Panc1 (cell line): ENCODE data around the gene KRT86. TPM values are rescaled to one million over a fixed set of nuclear protein-coding genes. Genes with fewer than 3 reads are reported as not detected.

Source experiments
- ATAC-seq: fragments of 200-7000 bp; cut with Tn5 transposase; 2 replicates; pipeline ENCODE4 v1.9.1; 2020; ENCODE audit warnings: mild to moderate bottlenecking, moderate library complexity
- BruUV-seq: library from RNA; stranded (reverse); fragments of 400-500 nt; replicated peaks from 2 replicates; lab custom pipeline; 2021; lab: Mats Ljungman, UMichigan
- CTCF ChIA-PET: fragments of 300-600 bp; sonication (Branson Sonifier 250); formaldehyde crosslinking; loops from one replicate; lab custom pipeline; 2022; ENCODE audit warnings: antibody characterized with exemption; lab: Charles Lee
- POLR2A ChIA-PET: fragments of 300-600 bp; sonication (Branson Sonifier 250); formaldehyde crosslinking; loops from one replicate; lab custom pipeline; 2022; ENCODE audit warnings: antibody characterized with exemption; lab: Charles Lee
- DNase-seq: peaks from one replicate; pipeline ENCODE4 v3.0.0-alpha.2; 2010; ENCODE audit warnings: low read depth, low spot score
- H3K27ac ChIP-seq: 2 replicates; pipeline ENCODE4 v1.5.1; 2011; ENCODE audit warnings: mild to moderate bottlenecking, low read length, inconsistent platforms
- H3K27me3 ChIP-seq: fragments of 200-500 bp; sonication (Bioruptor generic); 2 replicates; pipeline ENCODE4 v1.6.0; 2014; ENCODE audit warnings: low read length, inconsistent platforms; ENCODE audit not compliant: control insufficient read depth, insufficient read depth
- H3K36me3 ChIP-seq: fragments of 200-500 bp; sonication (Bioruptor generic); 2 replicates; pipeline ENCODE4 v1.5.1; 2014; ENCODE audit warnings: inconsistent platforms, mild to moderate bottlenecking, low read length, moderate library complexity; ENCODE audit not compliant: control insufficient read depth, insufficient read depth
- H3K4me1 ChIP-seq: 2 replicates; pipeline ENCODE4 v1.5.1; 2011; ENCODE audit warnings: inconsistent platforms, mild to moderate bottlenecking, low read length, moderate library complexity; ENCODE audit not compliant: control insufficient read depth, insufficient read depth
- H3K4me3 ChIP-seq, 2 experiments: 2 replicates each; pipeline ENCODE4 v1.5.1; 2011 to 2012; ENCODE audit warnings: low read depth in 2 of 2, low read length in 2 of 2, mild to moderate bottlenecking in 2 of 2, inconsistent platforms in 1 of 2, moderate library complexity in 1 of 2
- H3K9me3 ChIP-seq: fragments of 200-500 bp; sonication (Bioruptor generic); 2 replicates; pipeline ENCODE4 v1.5.1; 2014; ENCODE audit warnings: low read depth, mild to moderate bottlenecking, inconsistent platforms, low read length, moderate library complexity; ENCODE audit not compliant: control insufficient read depth, insufficient read depth
- POLR2AphosphoS5 ChIP-seq: IDR thresholded peaks from 2 replicates; pipeline ENCODE4 v1.6.1; 2012; ENCODE audit warnings: mild to moderate bottlenecking, low read depth, low read length, moderate library complexity
- REST ChIP-seq, 2 experiments: IDR thresholded peaks; 2 replicates each; pipeline ENCODE4 v1.6.1; 2011 to 2012; ENCODE audit warnings: low read depth in 2 of 2, control low read depth in 1 of 2, low read length in 1 of 2, mild to moderate bottlenecking in 1 of 2, moderate library complexity in 1 of 2; ENCODE audit not compliant: insufficient read depth in 1 of 2
- SIN3A ChIP-seq: IDR thresholded peaks from 2 replicates; pipeline ENCODE4 v1.6.1; 2012; ENCODE audit warnings: low read depth, mild to moderate bottlenecking, low read length, moderate library complexity, borderline replicate concordance; ENCODE audit not compliant: insufficient read depth
- TCF7L2 ChIP-seq: IDR thresholded peaks from 2 replicates; pipeline ENCODE4 v1.6.1; 2011; ENCODE audit warnings: mild to moderate bottlenecking, low read depth, low read length, inconsistent platforms
- in situ Hi-C: cut with HindIII; loops from 2 replicates; pipeline ENCODE4 v1.10.0; 2016; ENCODE audit warnings: low sequenced_read_pairs, low pct_unique_long_range_greater_than_20kb
- intact Hi-C: fragments of 100-400 bp; cut with micrococcal nuclease; formaldehyde crosslinking; loops from one replicate; pipeline ENCODE4 v1.10.0; 2022; ENCODE audit not compliant: unreplicated experiment
- total RNA-seq: library from RNA; stranded (reverse); gene quantifications from one replicate; pipeline ENCODE4 v1.2.1, GENCODE V29; 2021; ENCODE audit not compliant: unreplicated experiment
- TF ChIP-seq, protein P1 (sequence below): fragments of 450-650 bp; IDR thresholded peaks from 2 replicates; pipeline ENCODE4 v1.5.1; 2017; ENCODE audit warnings: mild to moderate bottlenecking

Gene KRT86
- total RNA-seq, 1 experiment from 2014 or later = 1.1 TPM

DNA sequence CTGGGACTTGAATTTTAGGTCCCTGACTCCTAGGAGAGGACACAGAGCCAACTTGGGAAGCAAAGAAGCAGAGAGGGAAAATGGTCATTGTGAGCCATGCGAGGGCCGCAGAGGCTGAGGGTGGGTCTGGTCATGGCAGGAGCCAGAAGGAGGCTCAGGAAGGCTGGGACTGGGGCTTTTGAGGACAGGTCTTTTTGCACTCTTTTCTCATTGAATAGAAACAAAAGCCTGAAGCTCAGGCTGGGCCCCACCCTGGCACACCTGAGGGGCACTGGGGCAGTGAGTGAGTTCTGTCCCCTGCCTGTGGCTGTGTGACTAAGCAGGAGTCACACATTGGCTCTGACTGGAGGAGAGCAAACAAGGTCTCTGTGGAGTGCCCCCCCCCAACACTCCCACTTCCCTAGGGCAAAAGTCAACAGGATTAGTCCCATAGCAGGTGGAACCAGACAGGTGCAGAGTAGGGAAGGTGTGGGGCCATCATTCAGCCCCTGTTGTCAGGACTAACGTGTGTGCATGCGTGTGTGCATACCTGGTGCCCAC, 38.6 kb upstream of the KRT86 start:
- BruUV-seq = no TSS peak
- H3K9me3 ChIP-seq = no peaks in the 10 kb centered on the region
- no peak overlapping the region for H3K4me3 ChIP-seq
- no peaks in the 10 kb centered on the region for H3K36me3 ChIP-seq
- H3K27ac ChIP-seq = peak overlapping the region; percentile 77
- CTCF ChIA-PET = interaction anchor here (0.7 to 0.8 kb wide), 2 partner anchors 23 to 93 kb away, joined by 3 read pairs; no protein-coding TSS in a partner anchor
- no peak for DNase-seq
- peak; percentile 80 for ATAC-seq
- no peak for TF ChIP-seq SIN3A
- no peak for TF ChIP-seq TCF7L2
- TF ChIP-seq POLR2AphosphoS5 = no peak; the same call in 1 of the 2 replicates
- TF ChIP-seq, protein P1, sequence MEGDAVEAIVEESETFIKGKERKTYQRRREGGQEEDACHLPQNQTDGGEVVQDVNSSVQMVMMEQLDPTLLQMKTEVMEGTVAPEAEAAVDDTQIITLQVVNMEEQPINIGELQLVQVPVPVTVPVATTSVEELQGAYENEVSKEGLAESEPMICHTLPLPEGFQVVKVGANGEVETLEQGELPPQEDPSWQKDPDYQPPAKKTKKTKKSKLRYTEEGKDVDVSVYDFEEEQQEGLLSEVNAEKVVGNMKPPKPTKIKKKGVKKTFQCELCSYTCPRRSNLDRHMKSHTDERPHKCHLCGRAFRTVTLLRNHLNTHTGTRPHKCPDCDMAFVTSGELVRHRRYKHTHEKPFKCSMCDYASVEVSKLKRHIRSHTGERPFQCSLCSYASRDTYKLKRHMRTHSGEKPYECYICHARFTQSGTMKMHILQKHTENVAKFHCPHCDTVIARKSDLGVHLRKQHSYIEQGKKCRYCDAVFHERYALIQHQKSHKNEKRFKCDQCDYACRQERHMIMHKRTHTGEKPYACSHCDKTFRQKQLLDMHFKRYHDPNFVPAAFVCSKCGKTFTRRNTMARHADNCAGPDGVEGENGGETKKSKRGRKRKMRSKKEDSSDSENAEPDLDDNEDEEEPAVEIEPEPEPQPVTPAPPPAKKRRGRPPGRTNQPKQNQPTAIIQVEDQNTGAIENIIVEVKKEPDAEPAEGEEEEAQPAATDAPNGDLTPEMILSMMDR = no peak
- TF ChIP-seq REST (IDR thresholded peaks at IDR 0.05; ENCODE audit: insufficient read depth in 1 of 2, low read depth in 2 of 2, low read length in 1 of 2) = no peak
- POLR2A ChIA-PET = no interaction called here
- intact Hi-C loops = no loop called here
- H3K27me3 ChIP-seq = no peaks in the 10 kb centered on the region
- H3K4me1 ChIP-seq = peaks cover 37% of the 10 kb centered on the region
- in situ Hi-C loops = no loop called here

DNA sequence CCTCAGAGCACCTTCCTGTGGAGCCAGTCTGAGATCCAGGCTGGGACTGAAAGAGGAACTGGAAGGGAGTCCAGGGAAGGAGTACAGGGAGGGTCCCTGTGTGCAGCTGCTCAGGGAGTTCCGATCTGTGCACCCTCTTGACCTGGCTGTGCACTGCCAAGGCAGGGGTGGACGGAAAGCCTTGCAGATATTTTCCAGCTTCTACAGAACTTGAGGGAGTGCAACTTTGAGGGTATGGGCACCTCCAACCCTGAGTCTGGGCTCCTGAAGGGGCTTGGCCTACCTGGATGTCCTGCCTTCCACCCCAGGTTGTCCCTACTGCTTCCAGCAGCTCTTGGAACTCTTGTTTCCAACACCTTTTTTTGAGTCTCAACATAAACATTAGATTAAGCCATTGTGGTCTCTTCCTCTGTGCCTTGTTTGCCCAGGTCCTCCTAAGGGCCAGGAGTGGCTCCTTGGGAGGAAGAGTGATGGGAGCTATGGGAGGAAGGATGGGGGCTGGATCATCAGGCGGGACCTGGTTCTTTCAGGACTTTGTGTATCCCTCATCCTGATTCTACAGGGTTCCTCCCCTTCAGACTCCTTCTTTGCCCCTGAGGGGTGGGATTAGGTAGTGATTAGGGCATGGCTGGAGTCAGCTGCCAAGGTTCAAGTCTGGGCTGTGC, 37.9 kb upstream of the KRT86 start:
- intact Hi-C loops (no loop called here), in situ Hi-C loops (no loop called here)
- H3K4me1 ChIP-seq = peaks cover 36% of the 10 kb centered on the region
- H3K27me3 ChIP-seq = no peaks in the 10 kb centered on the region
- POLR2A ChIA-PET = no interaction called here
- no peak overlapping the region for H3K4me3 ChIP-seq
- H3K27ac ChIP-seq = peak overlapping the region; percentile 65
- CTCF ChIA-PET = interaction anchor here (0.8 kb wide), 1 partner anchor 92 kb away, joined by 3 read pairs; no protein-coding TSS in a partner anchor
- no peak for TF ChIP-seq TCF7L2
- TF ChIP-seq SIN3A = no peak
- TF ChIP-seq, protein P1 = no peak
- no peak; the same call in 1 of the 2 replicates for ATAC-seq
- DNase-seq = no peak
- BruUV-seq = no TSS peak
- H3K36me3 ChIP-seq = no peaks in the 10 kb centered on the region
- H3K9me3 ChIP-seq = no peaks in the 10 kb centered on the region
